IPS-NIHi7 (cell line): ENCODE data around the gene BARX2.

Source experiments
- DNase-seq: peaks from one replicate; pipeline ENCODE4 v3.0.0; 2012; ENCODE audit warnings: mixed read lengths; ENCODE audit errors: extremely low spot score

Gene BARX2

GRCh38 chr11:129396454-129396853 is 20.8 kb downstream of the BARX2 start:
- DNase-seq = no peak

DNA sequence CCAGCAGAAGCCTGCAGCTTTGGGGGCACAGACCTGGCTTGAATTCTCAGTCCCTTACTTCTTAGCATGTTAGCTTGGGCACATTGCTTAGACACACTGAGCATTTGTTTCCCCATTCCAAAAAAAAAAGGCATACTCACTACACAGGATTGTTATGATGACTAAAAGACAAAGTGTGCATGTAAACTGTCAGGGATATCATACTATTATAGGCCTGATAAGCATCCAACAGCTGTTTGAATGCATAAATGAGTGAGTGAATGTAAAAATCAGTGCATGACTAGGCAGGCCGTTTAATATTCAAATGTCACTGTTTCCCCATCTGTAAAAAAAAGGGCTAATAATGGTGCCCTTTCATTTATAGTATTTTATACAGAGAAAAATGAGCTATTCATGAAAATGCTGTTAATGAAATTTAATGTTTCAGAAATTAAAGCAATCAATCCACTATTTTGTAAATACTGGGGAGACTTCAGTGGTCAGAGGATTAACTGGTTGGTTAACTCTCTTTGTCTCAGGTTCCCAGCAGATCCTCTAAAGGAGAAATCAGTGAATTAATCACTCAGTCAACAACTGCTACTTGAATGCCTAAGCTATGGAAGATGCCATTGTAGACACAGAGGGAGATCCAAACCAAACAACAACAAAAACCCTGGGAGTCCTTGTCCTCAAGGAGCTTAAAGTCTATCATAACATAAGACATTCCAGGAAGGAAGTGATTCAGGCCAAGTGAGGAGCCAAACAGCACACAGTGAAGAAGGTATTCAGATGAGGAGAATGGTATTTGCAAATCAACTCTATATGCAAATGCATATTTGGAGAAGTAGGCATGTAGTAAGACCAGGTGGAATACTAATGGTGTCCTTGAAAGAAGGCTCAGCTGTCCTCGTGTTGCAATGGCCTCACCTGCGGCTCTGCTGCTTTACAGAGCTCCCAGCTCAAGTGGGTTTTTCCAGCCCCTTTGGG is 26.8 kb downstream of the BARX2 start:
- no peak for DNase-seq

DNA sequence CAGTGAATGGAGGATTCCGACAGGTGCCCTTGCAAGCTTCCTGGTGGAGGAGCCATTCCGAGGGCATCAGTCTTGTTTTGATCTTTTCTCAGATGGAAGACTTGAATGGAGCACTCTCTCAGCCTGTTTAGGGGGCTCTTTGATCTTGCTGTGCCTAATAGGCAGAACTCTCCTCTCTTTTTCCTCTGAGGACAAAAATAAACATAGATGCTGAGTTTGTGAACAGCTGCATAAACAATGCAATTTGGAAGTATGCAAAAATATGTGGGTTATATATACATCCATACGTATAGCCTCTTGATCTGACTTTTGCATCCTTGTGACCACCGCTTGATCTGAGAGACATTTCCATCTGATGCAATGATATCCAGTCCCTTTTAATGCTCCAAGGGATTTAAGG is 29.1 kb downstream of the BARX2 start:
- no peak for DNase-seq

DNA sequence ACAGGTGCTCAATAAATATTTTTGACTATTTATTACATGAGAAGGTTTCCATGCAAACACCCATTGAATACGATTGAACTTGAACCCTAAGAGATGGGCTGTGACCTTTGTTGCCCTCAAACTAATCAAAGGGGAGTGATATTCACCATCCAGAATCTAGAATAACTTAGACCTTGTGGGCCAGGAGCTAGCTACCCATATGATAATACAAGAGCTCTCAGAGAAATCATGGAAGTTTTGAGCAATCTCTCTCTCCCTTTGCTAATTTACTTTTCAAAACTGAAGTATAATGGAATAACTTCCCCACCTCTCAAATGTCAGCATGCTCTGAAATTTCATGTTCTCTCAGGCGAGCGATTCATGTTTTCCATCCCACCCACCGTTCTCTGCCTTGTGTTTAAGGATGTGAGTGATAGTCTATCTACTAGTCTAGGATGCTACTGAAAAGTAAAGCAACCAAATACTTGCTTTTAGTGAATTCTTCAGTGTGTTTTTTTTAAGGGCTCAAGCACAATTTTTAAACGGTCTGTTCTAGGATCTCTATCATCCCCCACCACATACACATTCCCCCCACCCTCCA is 33.3 kb downstream of the BARX2 start:
- DNase-seq = no peak

- DNase-seq = no peak
Observed at GRCh38 chr11:129410395-129410960, 34.8 kb downstream of the BARX2 start.

GRCh38 chr11:129412494-129412893 is 36.8 kb downstream of the BARX2 start:
- no peak for DNase-seq

DNA sequence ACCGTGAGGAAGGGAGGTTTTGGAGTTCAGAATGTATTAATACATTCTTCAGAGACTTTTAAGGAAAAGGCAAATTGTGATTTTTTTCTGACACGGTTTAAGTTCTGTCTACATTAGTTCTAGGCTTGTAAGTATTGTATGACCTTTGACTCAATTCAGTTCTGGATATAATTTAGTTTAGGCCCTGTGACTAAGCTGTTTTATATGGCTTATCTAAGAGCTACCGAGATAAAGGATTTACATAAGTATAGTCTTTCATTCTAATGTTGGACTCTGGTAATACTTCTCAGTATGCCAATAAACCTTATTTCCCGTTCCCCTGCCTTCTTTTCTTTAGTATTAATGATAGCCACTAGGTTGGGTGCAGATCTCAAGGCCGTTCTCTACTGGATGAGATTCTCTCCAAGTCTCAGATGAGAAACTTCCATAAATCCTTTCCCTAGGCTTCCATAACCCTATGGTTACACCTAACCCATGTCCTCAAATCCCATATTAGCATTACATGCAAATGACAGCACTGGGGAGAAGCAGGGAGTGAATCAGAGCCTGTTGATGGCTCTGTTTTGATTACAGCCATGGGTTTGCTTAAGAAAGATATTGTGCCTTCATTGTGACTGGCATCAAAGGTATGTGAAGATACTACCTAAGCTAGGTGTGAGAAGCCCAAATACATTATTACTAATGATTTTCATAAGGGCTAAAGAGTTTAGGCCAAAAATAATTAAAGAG is 38.7 kb downstream of the BARX2 start:
- no peak for DNase-seq

DNA sequence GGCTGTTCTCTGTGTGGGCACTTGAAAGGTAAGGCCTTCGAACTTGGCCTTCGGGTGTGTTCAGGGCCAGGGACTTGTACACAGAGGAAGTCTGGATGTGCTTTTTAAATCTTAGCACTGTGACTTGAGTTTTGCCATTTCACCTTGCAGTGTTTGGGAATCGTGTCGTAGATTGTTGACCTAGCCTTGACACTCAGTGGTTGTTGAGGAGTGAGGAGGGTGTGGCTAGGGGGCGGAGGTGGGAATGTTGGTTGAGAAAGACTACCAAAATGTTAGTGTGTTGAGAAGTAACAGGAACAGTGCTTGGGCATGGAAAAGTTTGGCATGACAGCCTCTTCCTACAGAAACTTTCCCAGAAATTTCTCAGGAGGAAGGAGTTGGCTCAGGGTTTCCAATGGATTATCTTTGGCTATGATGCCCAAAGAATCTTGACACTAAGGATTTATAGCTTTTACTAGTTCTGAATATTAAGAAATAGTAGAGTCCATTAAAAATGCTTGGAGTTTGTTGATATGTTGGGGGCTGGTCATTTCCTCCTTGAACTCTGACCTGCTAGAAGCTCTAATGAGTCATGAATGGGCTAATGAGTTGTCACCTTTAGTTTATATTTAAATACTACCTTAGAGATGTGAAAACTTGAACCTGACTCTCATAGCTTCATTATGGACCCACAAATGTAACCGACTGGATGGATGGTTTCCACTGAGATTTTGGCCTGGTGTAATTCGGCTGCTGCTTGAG is 40.6 kb downstream of the BARX2 start:
- DNase-seq = no peak

- DNase-seq = no peak
Observed at GRCh38 chr11:129417458-129417857, 41.8 kb downstream of the BARX2 start.

DNA sequence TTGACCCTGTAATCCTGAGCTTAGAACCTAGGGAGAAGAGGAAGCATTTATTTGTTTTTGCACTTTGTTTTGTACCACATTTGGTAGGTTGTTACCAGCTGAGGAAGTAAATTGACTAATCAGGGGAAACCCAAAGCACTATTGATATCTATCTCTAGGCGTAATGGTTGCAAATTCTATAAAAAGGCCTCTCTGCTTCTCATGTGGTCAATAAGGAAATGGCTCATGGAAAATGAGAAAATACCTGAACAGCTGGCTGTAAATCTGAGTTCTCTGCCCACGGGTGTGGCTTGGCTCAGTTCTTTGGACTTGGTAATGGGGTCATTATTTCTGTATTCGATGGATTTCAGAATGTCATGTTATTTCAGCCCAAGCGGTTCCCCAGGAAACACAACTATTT is 42.4 kb downstream of the BARX2 start:
- DNase-seq = no peak

GRCh38 chr11:129419386-129419785 is 43.7 kb downstream of the BARX2 start:
- DNase-seq = no peak

DNA sequence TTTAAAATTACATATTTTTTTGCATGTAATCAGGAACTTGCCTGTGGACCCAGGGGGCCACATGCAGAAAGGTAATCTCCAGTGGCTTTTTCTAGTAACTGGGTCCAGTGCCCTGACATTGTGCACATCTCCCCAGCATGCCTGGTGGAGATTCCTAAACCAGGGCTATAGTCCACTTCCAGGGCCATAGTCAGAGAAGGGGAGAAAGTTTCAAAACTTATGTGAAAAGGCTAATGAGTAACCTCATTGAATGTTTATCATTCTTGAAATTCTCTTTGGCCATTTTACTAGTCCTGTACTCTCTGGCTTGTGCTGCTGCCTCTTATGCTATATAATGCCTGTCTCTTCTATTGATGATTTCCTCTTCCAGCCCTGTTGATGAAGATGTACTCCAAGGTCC is 47.8 kb downstream of the BARX2 start:
- no peak for DNase-seq

DNA sequence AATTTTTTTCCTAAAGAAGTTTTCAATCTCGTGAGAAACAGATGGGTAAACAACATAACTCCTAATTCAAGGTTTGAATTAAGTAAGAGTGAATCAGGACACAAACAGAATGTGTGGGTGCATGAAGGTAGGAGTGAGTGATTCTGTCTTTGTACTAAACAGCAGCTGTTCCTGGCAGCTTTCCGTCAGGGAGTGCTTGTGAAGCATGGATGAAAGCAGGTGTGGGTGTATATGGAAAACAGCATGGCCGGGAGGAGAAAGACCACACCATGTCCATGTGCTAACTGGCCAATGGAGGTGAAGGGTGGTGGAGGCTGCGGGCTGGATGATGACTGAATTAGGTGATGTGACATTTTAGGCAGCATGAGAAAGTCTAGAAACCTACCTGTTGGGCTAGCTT is 49.6 kb downstream of the BARX2 start:
- DNase-seq = no peak

- DNase-seq = no peak
Observed at GRCh38 chr11:129426038-129426437, 50.4 kb downstream of the BARX2 start.

DNA sequence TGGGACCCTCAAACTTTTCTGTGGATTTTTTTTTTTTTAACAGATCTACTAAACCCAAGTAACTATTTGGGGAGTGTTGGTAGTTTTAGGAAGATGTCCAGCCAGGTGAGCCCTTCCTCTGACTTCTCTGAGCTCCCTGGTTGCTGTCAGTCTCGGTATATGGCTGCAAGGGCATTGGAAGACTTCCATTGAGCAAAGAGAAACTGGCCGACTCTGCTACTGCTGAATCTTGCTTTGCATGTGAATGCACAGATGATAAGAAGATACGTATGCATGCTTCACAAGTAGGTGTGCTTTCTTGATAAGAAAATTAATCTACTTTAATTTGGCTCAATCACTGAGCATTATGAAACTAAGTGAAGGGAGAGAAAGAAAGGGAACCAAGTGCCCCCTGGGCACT is 51.1 kb downstream of the BARX2 start:
- no peak for DNase-seq

DNA sequence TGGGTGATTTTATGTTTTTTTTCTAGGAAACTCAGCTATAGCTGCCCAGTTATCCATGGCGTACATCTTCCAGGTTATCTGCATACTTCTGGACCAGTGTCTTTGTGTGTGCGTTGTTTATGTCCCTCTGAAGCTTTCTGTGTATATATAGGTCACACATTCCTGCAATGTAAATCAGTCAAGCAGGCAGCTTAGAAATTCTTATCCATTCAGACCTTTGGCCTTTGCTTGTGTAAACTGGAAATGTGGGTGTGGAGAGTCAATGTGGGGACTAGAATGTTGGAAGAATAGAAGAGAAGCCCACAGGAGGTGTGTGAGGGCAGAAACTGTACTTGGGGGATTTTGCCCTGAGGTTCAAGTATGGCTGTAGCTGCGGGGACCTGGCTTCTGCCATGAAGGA is 51.7 kb downstream of the BARX2 start:
- no peak for DNase-seq

GRCh38 chr11:129427816-129428406 is 52.3 kb downstream of the BARX2 start:
- no peak for DNase-seq

DNA sequence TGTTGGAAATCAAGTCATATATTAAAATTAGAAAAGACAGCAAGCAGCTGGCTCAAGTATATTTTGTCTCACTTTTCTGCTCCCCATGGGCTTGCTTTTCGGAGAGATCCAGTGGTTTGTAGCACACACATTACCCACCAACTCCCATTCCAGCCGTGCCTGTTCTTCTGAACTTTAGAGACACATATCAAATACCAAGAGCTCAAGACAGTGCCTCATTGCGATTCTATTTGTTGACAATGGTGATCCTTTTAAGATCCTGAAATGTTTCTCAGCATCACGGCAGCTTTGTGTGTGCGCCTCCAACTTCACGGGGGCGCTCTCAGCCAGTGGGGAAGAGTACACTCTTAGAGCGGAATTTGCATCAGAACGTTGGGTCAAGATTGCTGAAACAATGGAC is 52.9 kb downstream of the BARX2 start:
- DNase-seq = no peak

DNA sequence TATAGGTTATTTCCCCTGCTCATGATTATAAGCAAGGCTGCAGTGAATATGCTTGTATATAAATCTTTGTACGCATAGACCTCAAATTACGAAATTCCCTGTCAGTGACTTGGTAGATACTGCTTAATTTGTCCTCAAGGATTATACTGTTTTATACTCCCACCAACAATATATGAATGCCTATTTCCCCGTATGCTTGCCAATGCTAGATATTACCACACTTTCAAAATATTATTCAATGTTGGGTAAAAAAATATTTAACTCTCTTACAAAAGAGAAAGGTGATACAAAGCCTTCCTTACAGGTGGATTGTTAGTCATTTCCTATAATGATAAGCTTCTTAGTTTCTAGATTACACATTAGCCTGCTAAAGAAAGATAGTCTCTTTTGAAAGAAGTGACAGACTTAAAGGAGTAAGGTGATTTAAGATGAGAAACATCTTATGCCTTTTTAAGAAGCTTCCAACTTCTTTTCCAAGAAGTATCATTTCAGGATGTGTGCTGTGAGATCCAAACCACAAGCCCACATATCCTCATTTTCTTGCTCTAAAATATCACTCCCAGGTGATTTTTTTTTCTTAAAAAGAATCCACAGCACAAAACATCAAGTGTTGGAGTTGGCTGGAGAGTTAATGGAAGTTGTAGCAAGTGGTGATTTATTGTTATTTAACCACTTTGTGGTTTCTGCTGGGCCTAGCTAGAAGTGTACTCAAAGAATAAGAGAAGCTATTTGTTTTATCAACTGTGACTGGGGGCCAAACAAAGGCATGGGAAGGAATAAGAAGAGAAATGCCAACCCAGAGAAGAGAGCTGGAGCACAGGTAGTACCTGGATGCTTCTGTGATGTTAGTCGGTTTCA is 59.2 kb downstream of the BARX2 start:
- no peak for DNase-seq
